Measurements from ENCODE around the gene CARM1. TPM values are rescaled to one million over a fixed set of nuclear protein-coding genes. Genes with fewer than 3 reads are reported as not detected.
"Not testable (repeated sequence)": the region's sequence is repeated elsewhere in the genome, so short reads cannot be mapped to it uniquely, and the experiment has no call there.

CARM1 gene
- total RNA-seq, 6 experiments from 2014 or later = 67.2 to 82.1 (median 76.8) TPM

- H3K4me3 Mint-ChIP-seq = no peak overlapping the region
- H3K9me3 Mint-ChIP-seq = no peaks in the 10 kb centered on the region
- DNase-seq = no peak
- TF ChIP-seq CTCF (IDR thresholded peaks at IDR 0.05) = no peak
- H3K36me3 Mint-ChIP-seq (ENCODE audit: low read depth) = no peaks in the 10 kb centered on the region
- no peaks in the 10 kb centered on the region; the same call in 1 of the 2 replicates for H3K27me3 Mint-ChIP-seq (ENCODE audit: insufficient read depth)
- H3K4me1 Mint-ChIP-seq (ENCODE audit: low read depth) = peaks cover 27% of the 10 kb centered on the region
- no peak overlapping the region for H3K27ac Mint-ChIP-seq
These were observed 4.9 kb upstream of the CARM1 start for GRCh38 chr19:10866495-10866894.

- Mint-ChIP-seq H3K36me3 (ENCODE audit: low read depth) (no peaks in the 10 kb centered on the region; the same call in 1 of the 2 replicates), H3K27me3 (ENCODE audit: insufficient read depth) (no peaks in the 10 kb centered on the region; the same call in 1 of the 2 replicates), H3K4me3 (no peak overlapping the region), H3K27ac (no peak overlapping the region), H3K4me1 (ENCODE audit: low read depth) (peaks cover 24% of the 10 kb centered on the region), H3K9me3 (no peaks in the 10 kb centered on the region)
- no peak for DNase-seq
- no peak for TF ChIP-seq CTCF (IDR thresholded peaks at IDR 0.05)
These were observed 2.3 kb upstream of the CARM1 start for GRCh38 chr19:10868872-10869547.

GRCh38 chr19:10869872-10870311 is 1.5 kb upstream of the CARM1 start:
- not testable (repeated sequence) for DNase-seq; H3K27ac Mint-ChIP-seq; H3K9me3 Mint-ChIP-seq; H3K27me3 Mint-ChIP-seq (ENCODE audit: insufficient read depth); H3K36me3 Mint-ChIP-seq (ENCODE audit: low read depth); H3K4me3 Mint-ChIP-seq
- H3K4me1 Mint-ChIP-seq (ENCODE audit: low read depth) = peaks cover 18% of the 10 kb centered on the region

- TF ChIP-seq CTCF (IDR thresholded peaks at IDR 0.05) = no peak
- no peaks in the 10 kb centered on the region for H3K9me3 Mint-ChIP-seq
- no peaks in the 10 kb centered on the region; the same call in 1 of the 2 replicates for H3K27me3 Mint-ChIP-seq (ENCODE audit: insufficient read depth)
- DNase-seq = no peak
- H3K4me1 Mint-ChIP-seq (ENCODE audit: low read depth) = peaks cover 18% of the 10 kb centered on the region
- H3K4me3 Mint-ChIP-seq = peak overlapping the region; percentile 87
- H3K27ac Mint-ChIP-seq = peak overlapping the region; percentile 90
- H3K36me3 Mint-ChIP-seq (ENCODE audit: low read depth) = no peaks in the 10 kb centered on the region; the same call in 1 of the 2 replicates
These were observed 825 bp upstream of the CARM1 start for GRCh38 chr19:10870501-10870954.

- peak; percentile 59 for TF ChIP-seq CTCF (IDR thresholded peaks at IDR 0.05)
- no peak for DNase-seq
- H3K4me1 Mint-ChIP-seq (ENCODE audit: low read depth) = peaks cover 20% of the 10 kb centered on the region
- no peaks in the 10 kb centered on the region; the same call in 1 of the 2 replicates for H3K36me3 Mint-ChIP-seq (ENCODE audit: low read depth)
- no peaks in the 10 kb centered on the region for H3K9me3 Mint-ChIP-seq
- no peaks in the 10 kb centered on the region; the same call in 1 of the 2 replicates for H3K27me3 Mint-ChIP-seq (ENCODE audit: insufficient read depth)
- peak overlapping the region; percentile 95 for H3K4me3 Mint-ChIP-seq
- H3K27ac Mint-ChIP-seq = peak overlapping the region; percentile 83
These were observed 575 bp downstream of the CARM1 start for GRCh38 chr19:10871711-10872545.
